GM18499 (cell line): ENCODE measurements around the gene TTLL9.

Experiments used
- ATAC-seq: cut with Tn5 transposase; IDR thresholded peaks from one replicate; pipeline ENCODE4 v1.9.1; 2021; ENCODE audit warnings: moderate number of reproducible peaks; ENCODE audit not compliant: insufficient read depth, unreplicated experiment

The TTLL9 gene

GRCh38 chr20:31934968-31935764, 64.7 kb downstream of the TTLL9 start:
- ATAC-seq, result no peak

GRCh38 chr20:31936420-31936819, 66.0 kb downstream of the TTLL9 start:
- no peak for ATAC-seq

GRCh38 chr20:31937820-31938219, 67.4 kb downstream of the TTLL9 start:
- no peak for ATAC-seq

- no peak for ATAC-seq
Observed at GRCh38 chr20:31939661-31940060, 69.2 kb downstream of the TTLL9 start.

- ATAC-seq, result no peak
Observed at GRCh38 chr20:31943052-31943471, 72.6 kb downstream of the TTLL9 start.

GRCh38 chr20:31945319-31945718, 74.9 kb downstream of the TTLL9 start:
- no peak for ATAC-seq

GRCh38 chr20:31945785-31946184, 75.4 kb downstream of the TTLL9 start:
- ATAC-seq, result no peak

DNA sequence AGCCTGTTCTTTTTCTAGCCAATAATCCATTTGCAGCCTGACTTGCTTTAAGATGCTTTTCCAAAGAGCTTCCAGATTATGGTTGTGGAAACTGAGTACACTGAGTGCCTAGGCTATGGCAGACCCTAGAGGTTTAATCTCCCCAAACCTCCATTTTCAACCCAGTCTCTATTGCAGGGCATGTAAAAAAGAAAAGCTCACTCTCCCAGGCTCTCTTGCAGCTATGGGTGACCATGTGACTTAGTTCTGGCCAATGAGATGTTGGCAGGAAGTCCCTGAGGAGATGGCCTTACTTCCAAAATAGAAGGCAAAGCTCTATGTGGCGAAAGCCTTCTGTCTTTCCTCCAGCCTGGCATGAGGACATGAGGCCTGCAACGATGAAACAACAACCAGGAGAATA, 77.6 kb downstream of the TTLL9 start:
- no peak for ATAC-seq

- no peak for ATAC-seq
Observed at GRCh38 chr20:31949877-31950646, 79.6 kb downstream of the TTLL9 start.

DNA sequence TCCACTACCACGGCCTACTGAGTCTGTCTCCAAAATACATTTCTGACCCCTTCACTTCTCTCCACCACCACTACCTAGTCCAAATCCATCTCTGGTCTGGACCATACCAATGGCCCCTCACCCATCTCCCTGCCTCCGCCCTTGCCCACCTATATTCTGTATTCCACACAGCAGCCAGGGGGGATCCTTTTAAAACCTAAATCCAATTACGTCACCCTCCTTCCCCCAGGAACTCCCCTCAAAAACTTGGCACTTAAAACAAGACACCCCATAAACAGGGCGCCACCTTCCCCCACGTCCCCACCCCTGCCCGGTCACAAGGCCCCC, 80.7 kb downstream of the TTLL9 start:
- no peak for ATAC-seq

- ATAC-seq, result peak; percentile 86
Observed at GRCh38 chr20:31951530-31952453, 81.4 kb downstream of the TTLL9 start, which contains the start of gene PDRG1. Gene PDRG1 (minus strand): TSS chr20:31952046. CDS start chr20:31951961, 85 bp downstream.

GRCh38 chr20:31953556-31954148, 83.2 kb downstream of the TTLL9 start:
- no peak for ATAC-seq

- ATAC-seq, result no peak
Observed at GRCh38 chr20:31954500-31954899, 84.1 kb downstream of the TTLL9 start.

- no peak for ATAC-seq
Observed at GRCh38 chr20:31956556-31957526, 86.4 kb downstream of the TTLL9 start.

DNA sequence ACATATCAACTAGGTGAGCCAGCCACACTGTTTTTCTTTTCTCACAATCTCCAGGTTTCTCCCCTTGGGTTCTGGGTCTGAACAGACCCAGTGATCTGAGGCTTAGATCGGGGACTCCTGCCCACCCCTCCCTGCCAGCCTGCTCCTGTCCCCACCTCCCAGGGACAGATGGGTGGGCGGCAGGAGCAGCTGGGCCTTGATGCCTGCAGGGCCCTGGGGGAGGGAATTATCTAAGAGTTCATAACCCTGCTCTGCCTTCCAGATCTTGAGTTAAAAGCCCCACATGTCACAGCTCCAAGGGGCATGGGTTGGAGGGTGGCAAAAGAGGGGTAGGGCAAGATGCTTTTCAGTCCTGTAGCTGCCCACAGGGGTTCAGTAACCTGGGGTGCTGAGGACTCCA, 92.3 kb downstream of the TTLL9 start:
- ATAC-seq, result no peak

- no peak for ATAC-seq
Observed at GRCh38 chr20:31963889-31964288, 93.5 kb downstream of the TTLL9 start.

DNA sequence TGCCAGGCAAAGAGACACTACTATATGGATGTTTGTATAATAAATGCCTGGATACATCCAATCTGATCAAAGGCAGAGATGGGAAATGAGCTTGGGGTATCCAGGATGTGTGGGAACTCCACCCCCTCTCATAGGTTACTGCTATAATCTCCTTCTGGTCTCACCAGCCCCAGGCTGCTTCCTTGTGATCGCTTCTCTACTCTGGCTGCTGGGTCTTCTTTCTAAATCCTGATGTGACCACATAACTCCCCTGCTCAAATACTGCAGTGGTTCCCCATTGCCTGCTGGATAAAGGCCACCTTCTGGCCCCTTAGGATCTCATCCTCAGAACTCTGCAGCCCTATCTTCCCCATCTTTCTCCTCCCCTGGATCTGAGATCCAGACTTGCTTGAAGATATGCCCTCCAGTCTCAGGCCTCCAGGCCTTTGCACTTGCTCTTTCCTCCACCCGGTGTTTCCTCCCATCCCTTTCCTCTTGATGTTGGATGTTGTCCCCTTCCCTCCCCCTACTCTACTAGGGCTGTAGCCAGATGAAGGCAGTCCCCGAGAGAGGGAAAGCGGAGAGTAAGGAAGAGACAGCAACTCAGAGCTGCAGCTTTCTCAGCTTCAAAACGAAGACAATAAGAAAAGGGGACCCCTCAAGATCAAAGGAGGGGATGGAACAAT, 96.7 kb downstream of the TTLL9 start:
- no peak for ATAC-seq

- no peak for ATAC-seq
Observed at GRCh38 chr20:31967830-31968249, 97.4 kb downstream of the TTLL9 start, which contains the start of gene XKR7. Gene XKR7 (plus strand): TSS chr20:31968151. CDS start chr20:31968176, 25 bp downstream.
